ENCODE measurements around the gene LRWD1. TPM values are rescaled to one million over a fixed set of nuclear protein-coding genes. Genes with fewer than 3 reads are reported as not detected.
"Not testable (repeated sequence)": the region's sequence is repeated elsewhere in the genome, so short reads cannot be mapped to it uniquely, and the experiment has no call there.

LRWD1 gene
- total RNA-seq, 1 experiment from 2014 or later: 55.6 TPM

GRCh38 chr7:102467581-102468477 lies 3.0 kb downstream of the LRWD1 start:
- no peak for DNase-seq (ENCODE audit: low read depth)

DNA sequence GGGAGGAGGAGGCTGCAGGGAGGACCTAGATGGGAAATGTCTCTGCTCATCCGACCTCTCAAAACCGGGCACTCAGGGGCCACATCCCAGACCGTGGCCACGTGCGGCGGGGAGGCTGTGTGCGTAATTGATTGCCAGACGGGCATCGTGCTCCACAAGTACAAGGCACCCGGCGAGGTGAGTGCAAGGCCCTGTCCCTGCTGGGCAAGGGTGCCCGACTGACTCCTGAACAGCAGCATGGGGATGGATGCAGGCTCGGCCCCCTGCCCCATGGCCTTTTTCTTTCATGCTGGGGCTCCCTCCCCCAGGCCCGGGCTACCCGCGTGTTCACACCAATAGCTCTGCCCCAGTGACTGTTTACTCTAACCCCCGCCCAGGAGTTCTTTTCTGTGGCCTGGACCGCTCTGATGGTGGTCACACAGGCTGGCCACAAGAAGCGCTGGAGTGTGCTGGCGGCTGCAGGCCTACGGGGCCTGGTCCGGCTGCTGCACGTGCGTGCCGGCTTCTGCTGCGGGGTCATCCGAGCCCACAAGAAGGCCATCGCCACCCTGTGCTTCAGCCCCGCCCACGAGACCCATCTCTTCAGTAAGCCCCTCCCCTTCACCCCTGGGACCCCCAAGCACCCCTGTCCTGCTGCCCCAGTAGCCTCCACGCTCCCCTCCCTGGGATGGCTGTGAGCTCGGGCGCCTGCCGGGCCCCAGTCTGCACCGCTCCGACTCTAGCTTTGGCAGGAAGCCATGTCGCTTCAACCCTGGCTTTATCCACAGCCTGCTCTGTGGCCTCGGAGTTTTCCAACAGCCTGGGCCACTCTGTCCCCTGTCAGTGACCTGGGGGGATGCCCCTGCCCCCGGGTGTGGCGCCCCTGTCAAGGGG lies 3.9 kb downstream of the LRWD1 start:
- no peak for DNase-seq (ENCODE audit: low read depth)

DNA sequence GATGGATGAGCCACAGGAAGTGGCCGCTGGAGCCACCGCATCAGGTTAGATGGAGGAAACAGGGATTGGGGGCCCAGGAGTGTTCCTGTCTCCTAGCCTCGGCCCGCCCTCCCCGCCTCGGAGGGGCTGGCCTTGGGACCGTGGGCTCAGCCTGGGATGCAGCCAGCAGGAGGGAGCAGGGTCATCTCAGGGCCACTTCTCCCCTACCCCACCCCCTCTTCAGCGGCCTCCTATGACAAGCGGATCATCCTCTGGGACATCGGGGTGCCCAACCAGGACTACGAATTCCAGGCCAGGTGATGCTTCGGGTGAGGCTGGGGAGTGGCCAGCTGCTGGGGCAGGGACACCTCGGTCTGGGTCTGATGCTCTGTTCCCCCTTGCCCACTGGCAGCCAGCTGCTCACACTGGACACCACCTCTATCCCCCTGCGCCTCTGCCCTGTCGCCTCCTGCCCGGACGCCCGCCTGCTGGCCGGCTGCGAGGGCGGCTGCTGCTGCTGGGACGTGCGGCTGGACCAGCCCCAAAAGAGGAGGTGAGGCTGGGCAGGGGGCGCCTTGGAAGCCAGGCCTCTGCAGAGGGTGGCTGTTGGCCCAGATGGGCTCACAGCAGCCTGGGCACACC lies 4.7 kb downstream of the LRWD1 start:
- DNase-seq (ENCODE audit: low read depth): no peak

GRCh38 chr7:102469972-102470825 lies 5.4 kb downstream of the LRWD1 start:
- no peak for DNase-seq (ENCODE audit: low read depth)

DNA sequence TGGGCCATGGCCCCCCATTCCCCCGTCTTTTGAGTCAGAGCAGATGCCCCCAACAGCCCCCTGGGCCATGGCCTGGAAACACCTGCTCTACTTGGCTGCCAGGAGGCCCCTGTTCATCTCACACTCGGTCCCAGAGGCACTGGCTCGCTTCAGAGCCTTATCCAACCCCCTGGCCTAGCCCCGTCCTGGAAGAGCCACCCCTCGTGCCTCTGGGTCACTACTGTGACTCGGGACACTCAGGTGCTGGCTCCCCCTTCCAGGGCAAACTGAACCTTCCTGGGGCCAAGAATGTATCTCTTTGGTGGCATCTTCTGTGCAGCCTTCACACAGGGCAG lies 7.0 kb downstream of the LRWD1 start:
- no peak for DNase-seq (ENCODE audit: low read depth)

DNA sequence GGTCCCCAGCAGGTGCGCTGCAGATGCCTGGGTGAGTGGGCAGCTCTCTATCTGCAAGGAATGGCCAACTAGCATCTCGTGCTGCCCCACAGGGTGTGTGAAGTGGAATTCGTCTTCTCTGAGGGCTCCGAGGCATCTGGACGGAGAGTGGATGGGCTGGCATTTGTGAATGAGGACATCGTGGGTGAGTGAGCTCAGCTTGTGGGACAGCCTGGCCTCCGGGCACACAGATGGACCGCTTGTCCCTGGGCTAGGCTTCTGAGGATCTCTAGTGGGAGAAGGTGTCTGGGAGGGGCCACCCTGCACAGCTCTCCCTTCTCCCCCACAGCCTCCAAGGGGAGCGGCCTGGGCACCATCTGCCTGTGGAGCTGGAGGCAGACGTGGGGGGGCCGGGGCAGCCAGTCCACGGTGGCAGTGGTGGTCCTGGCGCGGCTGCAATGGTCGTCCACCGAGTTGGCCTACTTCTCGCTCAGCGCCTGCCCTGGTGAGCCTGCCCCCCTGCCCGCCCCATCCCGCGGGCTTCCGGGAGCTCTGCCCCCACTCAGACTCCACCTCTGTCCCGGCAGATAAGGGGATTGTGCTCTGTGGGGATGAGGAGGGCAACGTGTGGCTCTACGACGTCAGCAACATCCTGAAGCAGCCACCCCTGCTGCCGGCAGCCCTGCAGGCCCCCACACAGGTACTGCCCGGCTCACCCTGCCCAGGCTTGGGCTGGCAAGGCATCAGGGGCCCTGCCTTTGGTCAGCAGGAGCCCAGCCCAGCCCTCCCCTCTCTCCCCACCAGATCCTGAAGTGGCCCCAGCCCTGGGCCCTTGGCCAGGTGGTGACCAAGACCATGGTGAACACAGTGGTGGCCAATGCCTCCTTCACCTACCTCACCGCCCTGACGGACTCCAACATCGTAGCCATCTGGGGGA lies 7.6 kb downstream of the LRWD1 start:
- DNase-seq (ENCODE audit: low read depth): no peak

DNA sequence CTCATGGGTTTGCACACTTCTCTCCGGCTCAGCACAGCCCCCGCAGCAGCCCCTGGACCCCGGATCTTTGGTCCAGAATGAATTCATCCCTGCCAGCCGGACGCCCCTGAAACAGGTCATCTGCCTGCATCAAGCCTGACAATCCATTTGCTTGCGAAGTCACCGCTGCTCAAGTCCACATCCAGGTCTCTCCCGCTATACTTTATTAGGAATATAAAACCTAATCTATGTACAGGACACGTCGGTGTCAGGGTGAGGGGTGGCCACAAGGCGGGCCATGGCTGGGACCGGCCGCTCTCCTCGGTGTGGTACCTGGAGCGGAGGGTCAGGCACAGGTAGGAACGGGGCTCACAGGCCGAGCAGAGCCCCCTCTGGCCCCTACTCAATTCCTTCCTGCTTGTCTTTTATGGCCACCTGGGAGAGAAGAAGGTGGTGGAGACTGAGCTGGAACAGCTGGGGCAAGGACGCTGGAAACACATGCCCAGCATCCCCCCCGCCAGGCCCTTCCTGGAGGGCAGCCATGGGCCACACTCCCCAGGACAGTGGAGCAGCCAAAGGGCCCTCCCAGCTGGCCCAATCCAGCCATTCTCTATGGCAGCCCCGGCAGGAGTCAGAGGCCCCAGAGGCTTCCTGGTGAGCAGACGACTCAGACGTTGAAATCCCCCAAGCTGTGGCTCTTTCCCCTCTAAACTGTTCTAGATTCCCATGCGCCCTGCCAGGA lies 8.6 kb downstream of the LRWD1 start:
- no peak for DNase-seq (ENCODE audit: low read depth)

GRCh38 chr7:102474116-102474515 lies 9.3 kb downstream of the LRWD1 start:
- DNase-seq (ENCODE audit: low read depth): not testable (repeated sequence)

GRCh38 chr7:102474736-102475435 lies 10.1 kb downstream of the LRWD1 start:
- not testable (repeated sequence) for DNase-seq (ENCODE audit: low read depth)

GRCh38 chr7:102478314-102479208 lies 13.8 kb downstream of the LRWD1 start, which contains the start of gene POLR2J:
TSS of gene POLR2J (minus strand) at chr7:102478922. CDS start at chr7:102478860, 62 bp downstream.
- peak; percentile 38 for DNase-seq (ENCODE audit: low read depth)

- not testable (repeated sequence) for DNase-seq (ENCODE audit: low read depth)
Observed at GRCh38 chr7:102479209-102479584, 14.4 kb downstream of the LRWD1 start.

DNA sequence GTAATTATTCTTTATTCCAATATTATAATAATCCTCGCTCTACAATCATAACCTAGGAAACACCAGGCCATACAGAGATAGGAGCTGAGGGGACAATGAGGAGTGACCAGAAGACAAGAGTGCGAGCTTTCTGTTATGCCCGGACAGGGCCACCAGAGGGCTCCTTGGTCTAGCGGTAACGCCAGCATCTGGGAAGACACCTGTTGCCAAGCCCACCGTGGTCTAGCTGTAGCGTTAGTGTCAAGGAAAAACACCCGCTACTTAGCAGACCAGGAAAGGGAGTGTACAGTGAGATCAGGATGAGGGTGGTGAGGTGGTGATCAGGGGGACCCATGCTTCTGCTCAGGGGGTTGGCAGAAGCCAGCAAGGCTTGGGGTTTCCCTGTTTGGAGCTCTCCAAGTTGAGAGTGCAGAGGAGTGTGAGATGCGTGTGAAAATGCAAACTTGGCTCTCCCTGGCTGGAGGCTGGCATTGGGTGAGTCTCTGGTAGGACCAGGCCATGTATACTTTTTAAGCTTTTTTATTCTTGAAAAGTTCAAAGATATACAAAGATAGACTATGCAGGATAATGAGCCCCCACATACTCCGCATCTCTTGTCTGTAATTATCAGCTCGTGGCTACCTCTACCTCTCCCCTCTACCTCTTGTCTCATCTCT lies 15.3 kb downstream of the LRWD1 start:
- DNase-seq (ENCODE audit: low read depth): not testable (repeated sequence)

GRCh38 chr7:102481962-102482361 lies 17.2 kb downstream of the LRWD1 start:
- not testable (repeated sequence) for DNase-seq (ENCODE audit: low read depth)

GRCh38 chr7:102484317-102484716 lies 19.5 kb downstream of the LRWD1 start:
- DNase-seq (ENCODE audit: low read depth): not testable (repeated sequence)

- not testable (repeated sequence) for DNase-seq (ENCODE audit: low read depth)
Observed at GRCh38 chr7:102490529-102491075, 25.8 kb downstream of the LRWD1 start.

DNA sequence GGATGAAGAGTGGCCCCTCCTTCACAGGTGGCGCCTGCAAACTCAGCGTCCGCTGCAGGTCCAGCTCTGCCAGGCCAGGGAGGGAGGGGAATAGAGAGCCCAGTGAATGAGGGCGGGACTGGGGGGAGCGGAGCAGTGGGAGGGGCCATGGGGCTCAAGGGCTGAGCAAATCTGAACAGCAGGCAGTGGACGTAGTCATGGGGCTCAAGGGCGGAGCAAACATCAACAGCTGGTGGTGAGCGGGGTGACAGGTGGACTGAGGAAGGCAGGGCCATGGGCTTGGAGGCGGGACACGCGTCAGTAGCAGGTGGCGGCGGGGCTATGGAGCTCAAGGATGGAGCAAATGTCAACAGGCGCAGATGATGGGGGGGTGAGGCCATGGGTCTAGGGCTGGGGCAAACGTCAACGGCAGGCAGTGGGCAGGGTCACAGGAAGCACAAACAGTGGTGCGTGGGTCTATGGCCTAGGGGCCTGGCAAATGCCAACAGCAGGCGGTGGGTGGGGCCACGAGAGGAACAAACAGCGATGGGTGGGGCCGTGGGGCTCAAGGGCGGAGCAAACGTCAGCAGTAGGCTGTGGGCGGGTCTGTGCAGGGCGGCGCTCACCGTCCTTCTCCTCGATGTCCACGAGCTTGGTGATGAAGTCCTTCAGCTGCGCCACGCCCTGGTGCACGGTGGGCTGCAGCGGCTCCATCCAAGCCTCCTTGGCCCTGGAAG lies 28.6 kb downstream of the LRWD1 start:
- DNase-seq (ENCODE audit: low read depth): not testable (repeated sequence)
